ENCODE data around the gene C2CD2. TPM values are rescaled to one million over a fixed set of nuclear protein-coding genes. Genes with fewer than 3 reads are reported as not detected.

C2CD2 gene
- total and polyA plus RNA-seq, 2 of the 4 experiments (the other 2 are of a cell fraction), result 15.6 to 25.3 TPM

DNA sequence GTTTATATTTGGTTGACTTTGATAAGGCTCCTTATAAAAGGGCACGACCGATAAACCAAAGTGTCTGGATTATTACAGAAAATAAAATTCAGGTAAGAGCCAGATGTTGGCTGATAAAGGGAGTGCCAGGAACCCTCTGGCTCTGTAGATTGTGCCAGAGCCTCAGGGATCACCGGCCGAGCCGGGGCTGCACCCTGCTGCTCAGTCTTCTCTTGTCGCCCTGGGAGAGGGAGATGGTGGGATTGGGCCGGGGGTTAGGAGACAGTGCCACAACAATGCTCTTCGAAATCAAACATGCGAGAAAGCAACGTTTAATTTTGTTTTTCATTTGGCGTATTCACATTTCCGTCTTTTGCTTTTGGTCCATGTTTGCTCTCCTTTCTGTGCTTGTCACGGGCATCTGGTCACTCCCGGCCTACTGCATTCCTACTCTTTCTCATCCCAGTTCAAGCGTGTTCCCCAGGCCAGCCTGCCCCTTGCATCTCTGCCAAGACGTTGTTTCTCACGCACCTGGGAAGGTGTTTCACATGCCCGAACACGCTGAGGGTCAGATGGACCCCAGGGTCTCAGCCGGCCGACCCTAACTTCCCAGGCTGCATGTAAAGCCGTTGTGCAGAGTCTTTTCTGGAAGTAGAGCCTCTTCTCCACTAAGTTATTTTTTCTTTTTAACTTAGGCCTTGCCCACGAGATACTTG lies 18.8 kb upstream of the C2CD2 start:
- H3K79me1 ChIP-seq (ENCODE audit: low read depth in 1 of 2, low read length in 2 of 2), result no peaks in the 10 kb centered on the region
- dilution Hi-C loops (cut with HindIII; ENCODE audit: low sequenced_read_pairs, unreplicated experiment) (no loop called here), intact Hi-C loops (cut with micrococcal nuclease) (no loop called here), in situ Hi-C loops (cut with MboI; ENCODE audit: low sequenced_read_pairs) (no loop called here)
- no TSS peak for BruUV-seq (replicated peaks)
- H3K56ac ChIP-seq (ENCODE audit: extremely low read depth, insufficient read depth, low read length), result no peak overlapping the region
- no peaks in the 10 kb centered on the region for H4K20me1 ChIP-seq (ENCODE audit: insufficient read depth, low read length)
- ChIA-PET CTCF (no interaction called here), POLR2A (ENCODE audit: unreplicated experiment) (no interaction called here)
- no peak overlapping the region for H3K18ac ChIP-seq (ENCODE audit: low read depth, low read length)
- DNase-seq (no peak), ATAC-seq (ENCODE audit: low read depth) (no peak)
- no peaks in the 10 kb centered on the region for H3K36me3 ChIP-seq (ENCODE audit: control insufficient read depth, insufficient read depth, low read length)
- no peak overlapping the region for H4K5ac ChIP-seq (ENCODE audit: low read depth, low read length)
- no peaks in the 10 kb centered on the region for H3K4me1 ChIP-seq (ENCODE audit: control insufficient read depth, insufficient read depth, low read length)
- no peak overlapping the region for H3K23ac ChIP-seq (ENCODE audit: low read depth, low read length)
- H3K9me1 ChIP-seq (ENCODE audit: insufficient read depth, low read length), result peaks cover 2% of the 10 kb centered on the region; the same call in 1 of the 2 replicates
- H2BK15ac ChIP-seq (ENCODE audit: low read depth, low read length), result no peak overlapping the region
- H2BK20ac ChIP-seq (ENCODE audit: low read depth, low read length), result no peak overlapping the region
- no peak overlapping the region for H2BK120ac ChIP-seq (ENCODE audit: low read depth, low read length)
- no peaks in the 10 kb centered on the region for H3K27me3 ChIP-seq (ENCODE audit: control insufficient read depth, insufficient read depth, low read length)
- no peaks in the 10 kb centered on the region for H3K9me3 ChIP-seq (ENCODE audit: control insufficient read depth, insufficient read depth, low read length)
- no peak overlapping the region for H4K91ac ChIP-seq (ENCODE audit: insufficient read depth, low read depth, low read length)
- H4K8ac ChIP-seq (ENCODE audit: low read depth in 2 of 2, low read length in 2 of 2), result no peak overlapping the region
- H3K14ac ChIP-seq (replicated peaks; ENCODE audit: low read depth, low read length), result no peak overlapping the region
- WGBS, 2 experiments (ENCODE audit: extremely low coverage in 2 of 2, insufficient read length in 1 of 2), result 76% methylated on average over 5 of the region's 23 CpGs; no CpG with 5 or more reads in 1 of the 2 experiments
- H2AK9ac ChIP-seq (replicated peaks; ENCODE audit: low read depth, low read length, poor library complexity), result no peak overlapping the region
- no peak overlapping the region for H3K4me2 ChIP-seq (ENCODE audit: low read depth, low read length)
- TF ChIP-seq RCOR1 (IDR thresholded peaks at IDR 0.05; ENCODE audit: insufficient replicate concordance, low read length), result no peak
- no peak for TF ChIP-seq NFE2L2 (IDR thresholded peaks at IDR 0.05; ENCODE audit: low read depth, low read length)
- TF ChIP-seq, protein P1, sequence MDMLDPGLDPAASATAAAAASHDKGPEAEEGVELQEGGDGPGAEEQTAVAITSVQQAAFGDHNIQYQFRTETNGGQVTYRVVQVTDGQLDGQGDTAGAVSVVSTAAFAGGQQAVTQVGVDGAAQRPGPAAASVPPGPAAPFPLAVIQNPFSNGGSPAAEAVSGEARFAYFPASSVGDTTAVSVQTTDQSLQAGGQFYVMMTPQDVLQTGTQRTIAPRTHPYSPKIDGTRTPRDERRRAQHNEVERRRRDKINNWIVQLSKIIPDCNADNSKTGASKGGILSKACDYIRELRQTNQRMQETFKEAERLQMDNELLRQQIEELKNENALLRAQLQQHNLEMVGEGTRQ (IDR thresholded peaks at IDR 0.05; ENCODE audit: low read depth, low read length), result no peak
- TF ChIP-seq, protein P2, sequence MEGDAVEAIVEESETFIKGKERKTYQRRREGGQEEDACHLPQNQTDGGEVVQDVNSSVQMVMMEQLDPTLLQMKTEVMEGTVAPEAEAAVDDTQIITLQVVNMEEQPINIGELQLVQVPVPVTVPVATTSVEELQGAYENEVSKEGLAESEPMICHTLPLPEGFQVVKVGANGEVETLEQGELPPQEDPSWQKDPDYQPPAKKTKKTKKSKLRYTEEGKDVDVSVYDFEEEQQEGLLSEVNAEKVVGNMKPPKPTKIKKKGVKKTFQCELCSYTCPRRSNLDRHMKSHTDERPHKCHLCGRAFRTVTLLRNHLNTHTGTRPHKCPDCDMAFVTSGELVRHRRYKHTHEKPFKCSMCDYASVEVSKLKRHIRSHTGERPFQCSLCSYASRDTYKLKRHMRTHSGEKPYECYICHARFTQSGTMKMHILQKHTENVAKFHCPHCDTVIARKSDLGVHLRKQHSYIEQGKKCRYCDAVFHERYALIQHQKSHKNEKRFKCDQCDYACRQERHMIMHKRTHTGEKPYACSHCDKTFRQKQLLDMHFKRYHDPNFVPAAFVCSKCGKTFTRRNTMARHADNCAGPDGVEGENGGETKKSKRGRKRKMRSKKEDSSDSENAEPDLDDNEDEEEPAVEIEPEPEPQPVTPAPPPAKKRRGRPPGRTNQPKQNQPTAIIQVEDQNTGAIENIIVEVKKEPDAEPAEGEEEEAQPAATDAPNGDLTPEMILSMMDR (conservative IDR thresholded peaks at IDR 0.05; ENCODE audit: low read depth, low read length), result no peak
- TF ChIP-seq CEBPB (IDR thresholded peaks at IDR 0.05; ENCODE audit: low read depth, low read length), result no peak
- TF ChIP-seq MXI1 (IDR thresholded peaks at IDR 0.05; ENCODE audit: borderline replicate concordance, low read depth, low read length), result no peak
- TF ChIP-seq FOS (IDR thresholded peaks at IDR 0.05; ENCODE audit: low read depth, low read length), result no peak
- TF ChIP-seq MAFK (IDR thresholded peaks at IDR 0.05; ENCODE audit: low read depth, low read length), result no peak
- TF ChIP-seq, protein P3, sequence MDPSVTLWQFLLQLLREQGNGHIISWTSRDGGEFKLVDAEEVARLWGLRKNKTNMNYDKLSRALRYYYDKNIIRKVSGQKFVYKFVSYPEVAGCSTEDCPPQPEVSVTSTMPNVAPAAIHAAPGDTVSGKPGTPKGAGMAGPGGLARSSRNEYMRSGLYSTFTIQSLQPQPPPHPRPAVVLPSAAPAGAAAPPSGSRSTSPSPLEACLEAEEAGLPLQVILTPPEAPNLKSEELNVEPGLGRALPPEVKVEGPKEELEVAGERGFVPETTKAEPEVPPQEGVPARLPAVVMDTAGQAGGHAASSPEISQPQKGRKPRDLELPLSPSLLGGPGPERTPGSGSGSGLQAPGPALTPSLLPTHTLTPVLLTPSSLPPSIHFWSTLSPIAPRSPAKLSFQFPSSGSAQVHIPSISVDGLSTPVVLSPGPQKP (IDR thresholded peaks at IDR 0.05; ENCODE audit: borderline replicate concordance, low read depth, low read length), result no peak
- no peak for TF ChIP-seq RFX5 (IDR thresholded peaks at IDR 0.05; ENCODE audit: low read depth, low read length)
- no peak for TF ChIP-seq POLR2A (IDR thresholded peaks at IDR 0.05; ENCODE audit: low read depth, low read length)
- no peak for TF ChIP-seq CHD1 (IDR thresholded peaks at IDR 0.05; ENCODE audit: low read depth, low read length)
- TF ChIP-seq RAD21 (IDR thresholded peaks at IDR 0.05; ENCODE audit: low read length), result no peak
- no peak for TF ChIP-seq MAZ (IDR thresholded peaks at IDR 0.05; ENCODE audit: borderline replicate concordance, low read depth, low read length)
- H3K9ac ChIP-seq (ENCODE audit: low read depth, low read length), result no peak overlapping the region
- no peak overlapping the region for H3K27ac ChIP-seq (ENCODE audit: insufficient read depth, low read length)
- no peak overlapping the region for H3K4me3 ChIP-seq (ENCODE audit: insufficient read depth, low read depth, low read length)
- no peak overlapping the region for H2AK5ac ChIP-seq (ENCODE audit: low read depth, low read length)
- no peak overlapping the region for H3K4ac ChIP-seq (ENCODE audit: low read depth, low read length)
- no peak overlapping the region for H2BK5ac ChIP-seq (ENCODE audit: low read depth, low read length, poor library complexity, severe bottlenecking)
- no peak overlapping the region for H2AFZ ChIP-seq (replicated peaks; ENCODE audit: low read length, poor library complexity)
